ENCODE results near the gene DRAP1. TPM values are rescaled to one million over a fixed set of nuclear protein-coding genes. Genes with fewer than 3 reads are reported as not detected.

The DRAP1 gene
- total and polyA plus RNA-seq, 2 experiments from 2014 or later, result 257 to 288 TPM

- peaks cover 31% of the 10 kb centered on the region for H3K36me3 ChIP-seq
- H3K27me3 ChIP-seq, result no peaks in the 10 kb centered on the region
- no peak for DNase-seq (ENCODE audit: low read depth in 1 of 2, low spot score in 1 of 2)
- no peak overlapping the region for H3K27ac ChIP-seq
- TF ChIP-seq CTCF (IDR thresholded peaks at IDR 0.05; ENCODE audit: low read depth, low read length), result no peak
- no peak overlapping the region for H3K4me3 ChIP-seq
- no peaks in the 10 kb centered on the region for H3K9me3 ChIP-seq (ENCODE audit: low read depth)
- peaks cover 5% of the 10 kb centered on the region for H3K4me1 ChIP-seq (ENCODE audit: low read depth)
These were observed 48.2 kb downstream of the DRAP1 start for GRCh38 chr11:65967329-65967934.

GRCh38 chr11:65968600-65969482 is 49.6 kb downstream of the DRAP1 start:
- peaks cover 31% of the 10 kb centered on the region for H3K36me3 ChIP-seq

More at GRCh38 chr11:65968600-65969482, 49.6 kb downstream of the DRAP1 start:
- TF ChIP-seq CTCF (IDR thresholded peaks at IDR 0.05; ENCODE audit: low read depth, low read length), result no peak
- DNase-seq (ENCODE audit: low read depth in 1 of 2, low spot score in 1 of 2), result no peak
- H3K27me3 ChIP-seq, result no peaks in the 10 kb centered on the region
- no peak overlapping the region for H3K27ac ChIP-seq
- H3K9me3 ChIP-seq (ENCODE audit: low read depth), result no peaks in the 10 kb centered on the region
- H3K4me3 ChIP-seq, result no peak overlapping the region
- no peaks in the 10 kb centered on the region for H3K4me1 ChIP-seq (ENCODE audit: low read depth)

Other genes starting within 250 kb of the DRAP1 start
- gene KAT5, start 207.2 kb upstream of the DRAP1 start, total RNA-seq, result 51.2 and 51.4 TPM in 2 replicates
- 37.7 and 63.7 TPM in 2 replicates for gene KAT5, start 207.2 kb upstream of the DRAP1 start, polyA plus RNA-seq
- gene RNASEH2C, start 198.6 kb upstream of the DRAP1 start, total RNA-seq, result 83.7 and 108 TPM in 2 replicates
- gene RNASEH2C, start 198.6 kb upstream of the DRAP1 start, polyA plus RNA-seq, result 71.5 and 84.4 TPM in 2 replicates
- gene AP5B1, start 138.4 kb upstream of the DRAP1 start, total RNA-seq, result 18.1 and 24.3 TPM in 2 replicates
- 13.6 and 18.0 TPM in 2 replicates for gene AP5B1, start 138.4 kb upstream of the DRAP1 start, polyA plus RNA-seq
- gene OVOL1, start 132.4 kb upstream of the DRAP1 start, total RNA-seq, result 0.15 and 0.60 TPM in 2 replicates
- 0.35 TPM in 1 of 2 replicates, not detected in the other for gene OVOL1, start 132.4 kb upstream of the DRAP1 start, polyA plus RNA-seq
- gene SNX32, start 85.5 kb upstream of the DRAP1 start, total RNA-seq, result 5.9 and 6.0 TPM in 2 replicates
- gene SNX32, start 85.5 kb upstream of the DRAP1 start, polyA plus RNA-seq, result 13.2 and 21.4 TPM in 2 replicates
- gene CFL1, start 61.2 kb upstream of the DRAP1 start, total RNA-seq, result 974 and 1,709 TPM in 2 replicates
- gene CFL1, start 61.2 kb upstream of the DRAP1 start, polyA plus RNA-seq, result 1,641 and 2,660 TPM in 2 replicates
- 74.3 and 88.9 TPM in 2 replicates for gene MUS81, start 59.0 kb upstream of the DRAP1 start, total RNA-seq
- gene MUS81, start 59.0 kb upstream of the DRAP1 start, polyA plus RNA-seq, result 80.3 and 82.7 TPM in 2 replicates
- gene EFEMP2, start 46.6 kb upstream of the DRAP1 start, total RNA-seq, result 138 and 161 TPM in 2 replicates
- 216 and 267 TPM in 2 replicates for gene EFEMP2, start 46.6 kb upstream of the DRAP1 start, polyA plus RNA-seq
- gene CTSW, start 39.6 kb upstream of the DRAP1 start, total RNA-seq, result not detected in 2 replicates
- gene CTSW, start 39.6 kb upstream of the DRAP1 start, polyA plus RNA-seq, result 0.60 TPM in 1 of 2 replicates, not detected in the other
- gene FIBP, start 31.0 kb upstream of the DRAP1 start, total RNA-seq, result 140 and 220 TPM in 2 replicates
- gene FIBP, start 31.0 kb upstream of the DRAP1 start, polyA plus RNA-seq, result 143 and 199 TPM in 2 replicates
- gene CCDC85B, start 28.8 kb upstream of the DRAP1 start, total RNA-seq, result 67.3 and 80.2 TPM in 2 replicates
- 83.4 and 96.5 TPM in 2 replicates for gene CCDC85B, start 28.8 kb upstream of the DRAP1 start, polyA plus RNA-seq
- gene FOSL1, start 19.0 kb upstream of the DRAP1 start, total RNA-seq, result 0.21 TPM in 1 of 2 replicates, not detected in the other
- 0.60 TPM in 1 of 2 replicates, not detected in the other for gene FOSL1, start 19.0 kb upstream of the DRAP1 start, polyA plus RNA-seq
- 34.7 and 39.5 TPM in 2 replicates for gene C11orf68, start 364 bp upstream of the DRAP1 start, total RNA-seq
- 73.1 and 86.5 TPM in 2 replicates for gene C11orf68, start 364 bp upstream of the DRAP1 start, polyA plus RNA-seq
- 1.0 TPM in 1 of 2 replicates, not detected in the other for gene TSGA10IP, start 26.1 kb downstream of the DRAP1 start, total RNA-seq
- gene TSGA10IP, start 26.1 kb downstream of the DRAP1 start, polyA plus RNA-seq, result 0.25 and 1.1 TPM in 2 replicates
- 55.7 and 74.7 TPM in 2 replicates for gene SART1, start 42.3 kb downstream of the DRAP1 start, total RNA-seq
- 51.6 and 59.4 TPM in 2 replicates for gene SART1, start 42.3 kb downstream of the DRAP1 start, polyA plus RNA-seq
- 28.6 and 36.8 TPM in 2 replicates for gene EIF1AD, start 82.7 kb downstream of the DRAP1 start, total RNA-seq
- 24.6 and 30.8 TPM in 2 replicates for gene EIF1AD, start 82.7 kb downstream of the DRAP1 start, polyA plus RNA-seq
- gene BANF1, start 83.1 kb downstream of the DRAP1 start, total RNA-seq, result 72.2 and 77.0 TPM in 2 replicates
- gene BANF1, start 83.1 kb downstream of the DRAP1 start, polyA plus RNA-seq, result 441 and 496 TPM in 2 replicates
- gene CST6, start 92.6 kb downstream of the DRAP1 start, total RNA-seq, result not detected in 2 replicates
- gene CST6, start 92.6 kb downstream of the DRAP1 start, polyA plus RNA-seq, result not detected in 2 replicates
- gene CATSPER1, start 107.1 kb downstream of the DRAP1 start, total RNA-seq, result not detected in 2 replicates
- not detected in 2 replicates for gene CATSPER1, start 107.1 kb downstream of the DRAP1 start, polyA plus RNA-seq
- gene GAL3ST3, start 129.7 kb downstream of the DRAP1 start, total RNA-seq, result 25.5 and 38.6 TPM in 2 replicates
- gene GAL3ST3, start 129.7 kb downstream of the DRAP1 start, polyA plus RNA-seq, result 14.8 and 22.3 TPM in 2 replicates
- 196 and 210 TPM in 2 replicates for gene SF3B2, start 132.9 kb downstream of the DRAP1 start, total RNA-seq
- 184 and 189 TPM in 2 replicates for gene SF3B2, start 132.9 kb downstream of the DRAP1 start, polyA plus RNA-seq
- gene PACS1, start 150.8 kb downstream of the DRAP1 start, total RNA-seq, result 62.1 and 62.6 TPM in 2 replicates
- gene PACS1, start 150.8 kb downstream of the DRAP1 start, polyA plus RNA-seq, result 61.6 and 97.8 TPM in 2 replicates

All from cardiac muscle cell (in vitro differentiated cells and primary cell).